Right ventricle myocardium inferior (tissue), 1 donor: ENCODE measurements around the gene PPP3CA. TPM values are rescaled to one million over a fixed set of nuclear protein-coding genes. Genes with fewer than 3 reads are reported as not detected.
"Not testable (repeated sequence)": the region's sequence is repeated elsewhere in the genome, so short reads cannot be mapped to it uniquely, and the experiment has no call there.

Source experiments
- ATAC-seq: fragments of 200-7000 bp; cut with Tn5 transposase; one replicate; pipeline ENCODE4 v1.9.1; 2020; ENCODE audit warnings: mild to moderate bottlenecking, moderate library complexity
- DNase-seq: peaks from one replicate; pipeline ENCODE4 v3.0.0; 2021; ENCODE audit errors: missing footprints
- intact Hi-C: fragments of 100-400 bp; cut with DNase I; formaldehyde crosslinking; loops from one replicate; pipeline ENCODE4 v1.11.0; 2022
- total RNA-seq: library from RNA; stranded (reverse); fragmentation: NEBNext Ultra II Directional; extraction: Animal tissue kit (Norgen Biotek cat#: 25700); gene quantifications from one replicate; pipeline ENCODE4 v1.2.1, GENCODE V29; 2021
- donor health status: DM: no; HTN: yes; CAD: no; lungs with severe emphysema.

The PPP3CA gene
- total RNA-seq, 1 donor from 2014 or later = 23.3 TPM

DNA sequence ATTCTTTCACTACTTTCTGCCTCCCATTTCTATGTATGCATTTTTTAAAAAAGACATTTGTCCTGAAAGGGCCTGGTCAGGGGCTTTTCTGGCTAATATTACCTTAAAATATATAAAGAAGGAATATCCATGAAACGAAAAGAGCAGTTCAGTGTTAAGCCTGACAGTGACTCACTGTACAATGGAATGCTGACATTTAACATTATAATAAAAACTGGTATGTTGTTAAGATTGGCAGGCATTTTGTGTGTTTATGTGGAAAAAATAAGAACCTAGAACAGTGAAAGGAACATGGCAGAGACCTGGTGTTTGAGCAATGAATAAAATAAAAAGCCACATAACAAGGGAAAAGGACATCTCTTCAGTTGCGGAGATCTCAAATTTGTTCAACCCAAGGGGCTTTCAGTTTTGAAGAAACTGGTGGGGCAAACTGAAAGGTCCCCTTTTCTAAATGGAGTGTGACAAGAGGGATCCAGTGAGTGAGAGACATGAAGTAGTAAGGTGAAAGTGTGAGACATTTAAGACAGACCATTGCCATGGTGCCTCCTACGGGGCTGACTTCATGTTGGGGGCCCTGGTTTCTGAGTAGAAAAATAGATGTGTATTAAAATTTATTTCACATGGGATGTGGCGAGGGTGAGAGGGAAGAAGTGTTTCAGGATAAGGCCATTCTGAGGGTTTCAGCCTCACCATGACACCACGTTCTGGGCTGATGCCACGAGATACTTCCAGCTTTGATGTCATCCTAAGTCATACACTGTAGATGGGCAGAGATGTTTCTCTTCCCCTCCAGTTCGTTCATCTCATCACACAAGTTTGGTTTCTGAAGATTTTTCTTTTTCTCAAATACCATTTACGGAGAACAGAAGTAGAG, 324.9 kb downstream of the PPP3CA start:
- ATAC-seq = no peak
- no peak for DNase-seq
- intact Hi-C loops = no loop called here

GRCh38 chr4:101020956-101021355, 326.4 kb downstream of the PPP3CA start:
- ATAC-seq = no peak
- DNase-seq = no peak
- intact Hi-C loops = no loop called here

DNA sequence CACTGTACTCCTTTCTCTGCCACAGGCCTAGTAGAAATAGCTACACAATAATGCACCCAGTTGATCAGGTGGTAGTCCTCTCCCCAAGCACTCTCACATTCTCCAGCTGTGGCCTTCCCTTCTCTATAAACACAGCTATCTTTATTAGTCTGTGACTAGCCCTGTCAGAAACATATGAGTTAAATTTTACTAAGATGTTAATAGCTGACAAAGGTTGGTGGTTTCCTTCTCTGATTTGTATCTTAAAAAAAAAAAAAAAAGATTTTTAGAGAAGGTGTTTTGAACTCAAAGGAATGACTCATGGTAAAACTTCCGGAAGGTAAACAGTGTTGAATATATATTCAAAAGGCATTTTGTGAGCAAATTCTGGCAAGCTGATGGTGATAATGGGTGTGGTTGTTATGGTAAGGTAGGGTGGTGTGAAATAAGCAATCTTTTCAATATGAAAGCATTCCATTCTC, 327.4 kb downstream of the PPP3CA start:
- intact Hi-C loops = no loop called here
- ATAC-seq (no peak), DNase-seq (no peak)

- DNase-seq (no peak), ATAC-seq (no peak)
- intact Hi-C loops = no loop called here
Measured at GRCh38 chr4:101019313-101019712, 328.0 kb downstream of the PPP3CA start.

GRCh38 chr4:101018836-101019235, 328.5 kb downstream of the PPP3CA start:
- intact Hi-C loops = no loop called here
- ATAC-seq = no peak
- DNase-seq = no peak

GRCh38 chr4:101014417-101014816, 332.9 kb downstream of the PPP3CA start:
- DNase-seq = no peak
- intact Hi-C loops = no loop called here
- ATAC-seq = no peak

GRCh38 chr4:101010987-101011386, 336.3 kb downstream of the PPP3CA start:
- DNase-seq (no peak), ATAC-seq (no peak)
- intact Hi-C loops = no loop called here

GRCh38 chr4:101009471-101009870, 337.9 kb downstream of the PPP3CA start:
- ATAC-seq = no peak

DNA sequence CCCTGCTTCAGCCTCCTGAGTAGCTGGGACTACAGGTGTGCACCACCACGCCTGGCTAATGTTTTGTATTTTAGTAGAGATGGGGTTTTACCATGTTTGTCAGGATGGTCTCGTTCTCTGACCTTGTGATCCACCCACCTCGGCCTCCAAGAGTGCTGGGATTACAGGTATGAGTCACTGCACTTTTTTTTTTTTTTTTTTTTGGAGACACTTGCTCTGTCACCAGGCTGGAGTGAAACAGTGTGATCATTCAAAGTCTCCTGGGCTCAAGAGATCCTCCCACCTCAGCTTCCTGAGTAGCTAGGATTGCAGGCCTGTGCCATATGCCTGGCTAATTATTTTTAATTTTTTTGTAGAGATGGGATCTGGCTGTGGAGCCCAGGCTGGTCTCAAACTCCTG, 338.8 kb downstream of the PPP3CA start:
- no peak for ATAC-seq
- intact Hi-C loops = no loop called here
- no peak for DNase-seq

More at GRCh38 chr4:101009471-101009870, 337.9 kb downstream of the PPP3CA start:
- no peak for DNase-seq
- intact Hi-C loops = no loop called here

- ATAC-seq (no peak), DNase-seq (no peak)
- intact Hi-C loops = no loop called here
Measured at GRCh38 chr4:101005659-101006058, 341.7 kb downstream of the PPP3CA start.

- ATAC-seq (no peak), DNase-seq (no peak)
- intact Hi-C loops = no loop called here
Measured at GRCh38 chr4:101000496-101000895, 346.8 kb downstream of the PPP3CA start.

DNA sequence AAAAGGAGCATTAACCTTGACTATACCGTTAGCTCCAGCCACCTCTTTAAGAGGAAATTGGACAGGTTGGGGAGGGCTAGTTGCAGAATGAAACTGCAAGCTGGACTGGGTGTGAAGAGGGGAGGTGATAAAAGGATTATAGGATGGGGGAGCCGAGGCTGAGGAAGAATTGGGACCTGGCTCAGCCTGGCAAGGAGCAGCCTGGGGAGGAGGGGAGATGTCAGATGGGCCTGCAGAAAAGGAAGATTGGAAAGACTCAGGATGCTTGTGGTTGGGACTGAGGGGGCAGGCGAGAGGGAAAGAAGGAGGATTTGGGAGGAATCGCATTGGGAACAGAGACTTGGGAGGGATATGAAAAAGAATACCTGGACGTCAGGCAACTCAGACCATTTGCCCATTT, 351.7 kb downstream of the PPP3CA start:
- DNase-seq (no peak), ATAC-seq (no peak)
- intact Hi-C loops = no loop called here

- ATAC-seq, DNase-seq, intact Hi-C loops: not testable (repeated sequence)
Measured at GRCh38 chr4:100995002-100995401, 352.3 kb downstream of the PPP3CA start.

DNA sequence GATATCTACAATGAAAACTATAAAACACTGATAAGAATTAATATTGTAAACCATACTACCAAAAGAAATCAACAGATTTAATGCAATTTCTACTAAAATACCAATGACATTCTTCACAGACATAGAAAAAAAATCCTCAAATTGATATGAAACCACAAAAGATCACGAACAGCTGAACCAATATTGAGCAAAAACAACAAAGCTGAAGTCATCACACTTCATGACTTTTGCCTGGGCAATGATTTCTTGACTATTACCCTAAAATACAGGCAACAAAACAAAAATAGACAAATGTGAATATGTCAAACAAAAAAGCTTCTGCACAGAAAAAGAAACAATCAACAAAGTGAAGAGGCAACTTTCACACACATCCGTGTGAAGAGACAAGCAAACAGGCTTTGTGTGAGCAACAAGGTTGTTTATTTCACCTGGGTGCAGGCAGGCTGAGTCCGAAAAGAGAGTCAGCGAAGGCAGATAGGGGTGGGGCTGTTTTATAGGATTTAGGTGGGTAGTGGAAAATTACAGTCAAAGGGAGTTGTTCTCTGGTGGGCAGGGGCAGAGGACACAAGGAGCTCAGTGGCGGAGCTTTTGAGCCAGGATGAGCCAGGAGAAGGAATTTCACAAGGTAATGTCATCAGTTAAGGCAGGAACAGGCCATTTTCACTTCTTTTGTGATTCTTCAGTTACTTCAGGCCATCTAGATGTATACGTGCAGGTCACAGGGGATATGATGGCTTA, 355.8 kb downstream of the PPP3CA start:
- intact Hi-C loops, ATAC-seq, DNase-seq: not testable (repeated sequence)

- no peak for ATAC-seq
- DNase-seq = no peak
- intact Hi-C loops = no loop called here
Measured at GRCh38 chr4:100989401-100989800, 357.9 kb downstream of the PPP3CA start.

DNA sequence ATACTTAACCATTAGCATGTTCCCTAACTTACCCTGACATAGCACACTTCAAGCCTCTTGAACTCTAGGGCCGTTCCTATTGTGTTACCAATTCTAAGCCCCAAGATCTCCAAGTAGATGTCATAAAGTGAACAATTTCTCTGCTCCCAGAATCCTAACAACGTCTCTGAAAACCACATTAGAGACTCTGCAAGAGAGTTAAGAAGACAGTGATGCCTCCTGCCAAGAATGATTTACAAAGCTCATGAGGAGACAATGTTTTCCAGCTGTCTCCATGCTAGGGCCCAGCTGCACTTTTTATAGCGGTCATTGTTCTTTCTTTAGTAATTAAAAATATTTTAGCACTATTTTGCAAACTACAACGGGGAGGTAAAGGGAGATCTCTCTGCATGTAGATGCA, 358.4 kb downstream of the PPP3CA start:
- no peak for DNase-seq
- no peak for ATAC-seq
- intact Hi-C loops = no loop called here

- ATAC-seq (peak; percentile 56), DNase-seq (no peak)
- intact Hi-C loops = no loop called here
Measured at GRCh38 chr4:100986360-100986868, 360.9 kb downstream of the PPP3CA start.

DNA sequence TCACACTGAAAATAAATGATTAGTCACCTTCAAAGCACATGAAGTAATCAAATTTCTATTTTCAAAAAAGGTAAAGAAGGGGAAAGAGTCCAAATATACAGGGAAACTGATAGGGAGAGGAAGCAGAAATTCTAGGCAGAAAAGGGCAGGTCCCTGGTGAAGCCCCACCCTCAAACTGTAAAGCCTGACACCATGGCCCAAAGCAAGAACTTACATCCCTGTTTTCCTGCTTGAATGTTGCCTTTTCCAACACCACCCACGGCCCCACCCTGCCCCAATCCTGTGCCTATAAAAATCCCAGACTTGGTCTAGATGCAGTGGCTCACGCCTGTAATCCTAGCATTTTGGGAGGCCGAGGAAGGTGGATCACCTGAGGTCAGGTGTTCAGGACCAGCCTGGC, 361.8 kb downstream of the PPP3CA start:
- DNase-seq (no peak), ATAC-seq (no peak)
- intact Hi-C loops = no loop called here

DNA sequence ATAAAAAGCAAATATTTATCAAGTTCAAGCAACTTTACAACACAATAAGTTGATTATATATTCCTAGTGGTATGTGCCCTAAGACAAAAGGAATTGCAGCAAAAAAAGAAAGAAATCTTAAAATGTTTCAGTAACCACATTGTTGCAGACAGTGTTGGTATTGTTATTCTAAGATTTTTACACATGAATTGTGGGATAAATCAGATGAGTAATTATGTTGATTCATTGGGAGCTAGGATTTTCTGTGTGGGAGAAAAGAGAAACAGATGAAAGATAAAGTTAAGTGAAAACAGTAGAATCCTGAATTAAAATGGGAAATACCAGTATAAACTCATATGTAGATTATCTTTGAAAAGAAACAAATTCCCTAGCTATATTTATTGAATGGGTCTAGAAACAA, 362.4 kb downstream of the PPP3CA start:
- intact Hi-C loops = no loop called here
- ATAC-seq (no peak), DNase-seq (no peak)

DNA sequence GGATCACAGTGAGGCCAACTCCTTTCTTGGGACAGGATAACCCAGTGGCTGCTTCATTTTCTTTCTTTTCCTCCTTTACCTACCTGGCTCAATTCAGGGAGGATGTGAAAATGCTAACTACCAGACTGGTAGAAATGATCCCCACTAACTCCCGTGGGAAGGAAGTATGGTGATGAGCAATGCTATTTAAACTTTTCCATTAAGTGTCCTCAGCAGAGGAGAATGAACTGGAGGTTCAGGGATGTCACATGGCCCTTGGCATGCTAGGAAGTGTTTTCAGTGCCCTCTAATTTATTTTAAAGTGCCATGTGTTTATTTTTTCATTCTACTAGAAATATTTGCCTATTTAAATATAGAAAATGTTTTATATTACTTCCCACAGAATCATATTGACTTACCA, 363.9 kb downstream of the PPP3CA start:
- ATAC-seq (no peak), DNase-seq (no peak)
- intact Hi-C loops = no loop called here
